ENCODE measurements around the gene PID1. TPM values are rescaled to one million over a fixed set of nuclear protein-coding genes. Genes with fewer than 3 reads are reported as not detected.
"Not testable (repeated sequence)": the region's sequence is repeated elsewhere in the genome, so short reads cannot be mapped to it uniquely, and the experiment has no call there.

The PID1 gene
- total and polyA plus RNA-seq, 2 donors (not counting 1 experiment from before 2014, with no cell fraction given) = 0.10 TPM; not detected in 1

DNA sequence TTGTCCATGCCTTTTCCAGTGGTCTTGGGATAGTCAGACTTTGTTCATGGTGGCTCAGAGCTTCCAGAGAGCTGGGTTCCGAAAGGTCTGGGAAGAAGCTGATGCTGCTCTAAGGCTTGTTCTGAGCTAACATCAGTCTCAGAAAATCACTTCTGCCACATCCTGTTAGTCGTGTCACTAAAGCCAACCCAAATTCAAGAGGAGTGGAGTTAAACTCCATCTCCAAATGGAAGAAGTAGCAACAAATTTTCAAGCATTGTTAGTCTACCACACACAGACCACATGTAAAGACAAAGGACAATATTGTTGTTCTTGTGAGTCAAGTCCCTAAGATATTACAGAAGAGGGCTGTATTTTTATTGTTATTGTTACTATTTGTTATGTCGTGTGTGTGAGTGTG is 77.8 kb downstream of the PID1 start:
- no peaks in the 10 kb centered on the region for H3K9me3 Mint-ChIP-seq (ENCODE audit: insufficient read depth)

DNA sequence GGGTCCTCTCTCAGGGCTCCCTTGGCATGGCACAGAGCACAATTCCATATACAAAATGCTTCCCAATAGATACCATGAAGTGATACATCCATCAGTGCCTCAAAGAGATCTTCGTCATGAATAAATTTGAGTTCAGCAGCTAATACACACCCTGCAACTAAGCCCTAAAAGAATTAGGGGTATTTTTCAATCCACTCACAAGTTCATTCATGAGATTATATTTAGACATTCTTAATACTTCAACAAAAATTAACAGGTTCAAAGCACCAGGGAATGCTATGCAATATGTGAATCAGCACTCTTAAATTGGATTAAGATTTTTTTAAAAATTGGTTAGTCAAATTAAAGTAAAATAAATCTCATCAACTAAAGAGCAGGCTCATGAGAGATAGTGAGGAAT is 79.7 kb downstream of the PID1 start:
- H3K36me3 ChIP-seq (replicated peaks in 1 of 2; ENCODE audit: control extremely low read depth in 1 of 2, control insufficient read depth in 1 of 2, extremely low read depth in 1 of 2, insufficient read depth in 2 of 2, low read length in 1 of 2) = no peaks in the 10 kb centered on the region
- Mint-ChIP-seq H3K4me3 (no peak overlapping the region), H3K9me3 (ENCODE audit: insufficient read depth) (peaks cover 7% of the 10 kb centered on the region), H3K27ac (no peak overlapping the region), H3K4me1 (no peaks in the 10 kb centered on the region), H3K27me3 (no peaks in the 10 kb centered on the region)
- peaks cover 0 to 4% (median 2%) of the 10 kb centered on the region in 3 donors for H3K9me3 ChIP-seq (ENCODE audit: control extremely low read depth in 1 of 3, control insufficient read depth in 2 of 3, insufficient read depth in 1 of 3, low read length in 2 of 3)
- ChIA-PET CTCF (no interaction called here), POLR2A (no interaction called here)
- DNase-seq (no peak), ATAC-seq (ENCODE audit: low read depth) (no peak)
- no peak overlapping the region for H3K9ac ChIP-seq (ENCODE audit: low read length)
- no peak overlapping the region for H3K27ac ChIP-seq (ENCODE audit: low read length in 2 of 2)
- H3K4me2 ChIP-seq (replicated peaks; ENCODE audit: low read depth, low read length, poor library complexity, severe bottlenecking) = no peak overlapping the region
- no peaks in the 10 kb centered on the region for H3K79me2 ChIP-seq (ENCODE audit: control insufficient read depth, insufficient read depth, low read length)
- H2AFZ ChIP-seq (ENCODE audit: insufficient read depth, low read depth, low read length, poor library complexity, severe bottlenecking) = no peak overlapping the region
- intact Hi-C loops (cut with micrococcal nuclease) = no loop called here
- no peak overlapping the region for H3K4me3 ChIP-seq (ENCODE audit: control extremely low read depth in 1 of 5, extremely low read depth in 1 of 5, insufficient read depth in 1 of 5, low read depth in 2 of 5, low read length in 4 of 5)
- no peaks in the 10 kb centered on the region for H3K4me1 ChIP-seq (ENCODE audit: control insufficient read depth in 2 of 2, insufficient read depth in 2 of 2, low read length in 2 of 2)
- no peaks in the 10 kb centered on the region for H4K20me1 ChIP-seq (ENCODE audit: control insufficient read depth, insufficient read depth, low read length, poor library complexity, severe bottlenecking)
- no peaks in the 10 kb centered on the region for H3K27me3 ChIP-seq (replicated peaks in 1 of 4; ENCODE audit: control extremely low read depth in 1 of 4, control insufficient read depth in 3 of 4, insufficient read depth in 4 of 4, low read length in 3 of 4)
- TF ChIP-seq EZH2 (IDR thresholded peaks at IDR 0.05; ENCODE audit: borderline replicate concordance, insufficient read depth, low read depth, low read length, poor library complexity, severe bottlenecking) (no peak), CTCF (IDR thresholded peaks at IDR 0.05) (no peak)
- no CpG with 5 or more reads among the region's 1 CpG for whole genome bisulfite sequencing (ENCODE audit: insufficient coverage)

More for the DNA sequence above, 77.8 kb downstream of the PID1 start:
- H3K9ac ChIP-seq (ENCODE audit: low read length) = no peak overlapping the region
- ChIA-PET POLR2A (no interaction called here), CTCF (no interaction called here)
- H3K79me2 ChIP-seq (ENCODE audit: control insufficient read depth, insufficient read depth, low read length) = no peaks in the 10 kb centered on the region
- no peaks in the 10 kb centered on the region for H3K27me3 Mint-ChIP-seq
- intact Hi-C loops (cut with micrococcal nuclease) = no loop called here
- no peak overlapping the region for H3K27ac ChIP-seq (ENCODE audit: low read length in 2 of 2)
- no peak for TF ChIP-seq CTCF (IDR thresholded peaks at IDR 0.05)
- TF ChIP-seq EZH2 (IDR thresholded peaks at IDR 0.05; ENCODE audit: borderline replicate concordance, insufficient read depth, low read depth, low read length, poor library complexity, severe bottlenecking) = no peak
- H4K20me1 ChIP-seq (ENCODE audit: control insufficient read depth, insufficient read depth, low read length, poor library complexity, severe bottlenecking) = no peaks in the 10 kb centered on the region
- no peaks in the 10 kb centered on the region for H3K27me3 ChIP-seq (replicated peaks in 1 of 4; ENCODE audit: control extremely low read depth in 1 of 4, control insufficient read depth in 3 of 4, insufficient read depth in 4 of 4, low read length in 3 of 4)
- H3K9me3 ChIP-seq (ENCODE audit: control extremely low read depth in 1 of 3, control insufficient read depth in 2 of 3, insufficient read depth in 1 of 3, low read length in 2 of 3) = no peaks in the 10 kb centered on the region
- no peak overlapping the region for H3K27ac Mint-ChIP-seq
- no peak overlapping the region for H3K4me3 Mint-ChIP-seq
- WGBS (ENCODE audit: insufficient coverage) = 71% methylated on average over 2 of the region's 3 CpGs
- DNase-seq (no peak), ATAC-seq (ENCODE audit: low read depth) (no peak)
- H3K4me3 ChIP-seq (ENCODE audit: control extremely low read depth in 1 of 5, extremely low read depth in 1 of 5, insufficient read depth in 1 of 5, low read depth in 2 of 5, low read length in 4 of 5) = no peak overlapping the region
- H3K4me1 Mint-ChIP-seq = no peaks in the 10 kb centered on the region
- H3K36me3 ChIP-seq (replicated peaks in 1 of 2; ENCODE audit: control extremely low read depth in 1 of 2, control insufficient read depth in 1 of 2, extremely low read depth in 1 of 2, insufficient read depth in 2 of 2, low read length in 1 of 2) = no peaks in the 10 kb centered on the region
- no peak overlapping the region for H3K4me2 ChIP-seq (replicated peaks; ENCODE audit: low read depth, low read length, poor library complexity, severe bottlenecking)
- no peaks in the 10 kb centered on the region for H3K4me1 ChIP-seq (ENCODE audit: control insufficient read depth in 2 of 2, insufficient read depth in 2 of 2, low read length in 2 of 2)
- no peak overlapping the region for H2AFZ ChIP-seq (ENCODE audit: insufficient read depth, low read depth, low read length, poor library complexity, severe bottlenecking)

GRCh38 chr2:229187123-229187522 is 84.0 kb downstream of the PID1 start:
- H3K4me1 Mint-ChIP-seq; H3K27me3 ChIP-seq (replicated peaks in 1 of 4; ENCODE audit: control extremely low read depth in 1 of 4, control insufficient read depth in 3 of 4, insufficient read depth in 4 of 4, low read length in 3 of 4); H3K79me2 ChIP-seq (ENCODE audit: control insufficient read depth, insufficient read depth, low read length); H3K4me2 ChIP-seq (replicated peaks; ENCODE audit: low read depth, low read length, poor library complexity, severe bottlenecking); H3K9me3 Mint-ChIP-seq (ENCODE audit: insufficient read depth); H2AFZ ChIP-seq (ENCODE audit: insufficient read depth, low read depth, low read length, poor library complexity, severe bottlenecking); H4K20me1 ChIP-seq (ENCODE audit: control insufficient read depth, insufficient read depth, low read length, poor library complexity, severe bottlenecking); H3K4me3 ChIP-seq (ENCODE audit: control extremely low read depth in 1 of 5, extremely low read depth in 1 of 5, insufficient read depth in 1 of 5, low read depth in 2 of 5, low read length in 4 of 5); H3K27ac ChIP-seq (ENCODE audit: low read length in 2 of 2); POLR2A ChIA-PET; CTCF ChIA-PET; intact Hi-C loops (cut with micrococcal nuclease); H3K9me3 ChIP-seq (ENCODE audit: control extremely low read depth in 1 of 3, control insufficient read depth in 2 of 3, insufficient read depth in 1 of 3, low read length in 2 of 3); H3K27ac Mint-ChIP-seq; H3K36me3 ChIP-seq (replicated peaks in 1 of 2; ENCODE audit: control extremely low read depth in 1 of 2, control insufficient read depth in 1 of 2, extremely low read depth in 1 of 2, insufficient read depth in 2 of 2, low read length in 1 of 2); H3K9ac ChIP-seq (ENCODE audit: low read length); H3K27me3 Mint-ChIP-seq; H3K4me3 Mint-ChIP-seq; H3K4me1 ChIP-seq (ENCODE audit: control insufficient read depth in 2 of 2, insufficient read depth in 2 of 2, low read length in 2 of 2); DNase-seq; ATAC-seq (ENCODE audit: low read depth): not testable (repeated sequence)
- WGBS (ENCODE audit: insufficient coverage) = 61% methylated on average over 3 of the region's 4 CpGs
